AG04450 (cell line): ENCODE measurements around the gene TMEM161B. TPM values are rescaled to one million over a fixed set of nuclear protein-coding genes. Genes with fewer than 3 reads are reported as not detected.
"Not testable (repeated sequence)": the region's sequence is repeated elsewhere in the genome, so short reads cannot be mapped to it uniquely, and the experiment has no call there.

ENCODE experiments used
- CTCF ChIA-PET: fragments of 300-600, 350-600 bp; formaldehyde crosslinking; extraction: SDS; loops from one replicate; lab custom pipeline; 2022; ENCODE audit warnings: antibody characterized with exemption, inconsistent platforms; lab: Charles Lee
- POLR2A ChIA-PET: fragments of 350-600 bp; formaldehyde crosslinking; extraction: SDS; loops from one replicate; lab custom pipeline; 2021; ENCODE audit warnings: antibody characterized with exemption, inconsistent platforms; lab: Yijun Ruan, JAX
- DNase-seq: peaks from one replicate; pipeline ENCODE4 v3.0.0-alpha.2; 2011; ENCODE audit warnings: low read depth, low spot score
- H3K27ac ChIP-seq: one replicate; pipeline ENCODE4 v1.5.1; 2012; ENCODE audit warnings: low read depth, low read length, control low read depth
- H3K27me3 ChIP-seq: one replicate; pipeline ENCODE4 v1.6.0; 2012; ENCODE audit warnings: low read length; ENCODE audit not compliant: control insufficient read depth, insufficient read depth
- H3K4me3 ChIP-seq: 2 replicates; pipeline ENCODE4 v1.5.1; 2011; ENCODE audit warnings: mild to moderate bottlenecking, low read depth, low read length, control low read depth
- H3K9me3 ChIP-seq: 2 replicates; pipeline ENCODE4 v1.5.1; 2012; ENCODE audit warnings: low read length; ENCODE audit not compliant: control insufficient read depth, insufficient read depth
- polyA plus RNA-seq: library from polyadenylated mRNA; depleted of rRNA; stranded (reverse); fragments of >200 nt; gene quantifications from 2 replicates; pipeline ENCODE4 v1.2.3, GENCODE V29; 2011
- TF ChIP-seq, protein P1 (sequence below): IDR thresholded peaks from 2 replicates; pipeline ENCODE4 v1.5.1; 2011; ENCODE audit warnings: low read depth, low read length, control low read depth, inconsistent platforms

Gene TMEM161B
- polyA plus RNA-seq, 1 experiment: 14.4 TPM

DNA sequence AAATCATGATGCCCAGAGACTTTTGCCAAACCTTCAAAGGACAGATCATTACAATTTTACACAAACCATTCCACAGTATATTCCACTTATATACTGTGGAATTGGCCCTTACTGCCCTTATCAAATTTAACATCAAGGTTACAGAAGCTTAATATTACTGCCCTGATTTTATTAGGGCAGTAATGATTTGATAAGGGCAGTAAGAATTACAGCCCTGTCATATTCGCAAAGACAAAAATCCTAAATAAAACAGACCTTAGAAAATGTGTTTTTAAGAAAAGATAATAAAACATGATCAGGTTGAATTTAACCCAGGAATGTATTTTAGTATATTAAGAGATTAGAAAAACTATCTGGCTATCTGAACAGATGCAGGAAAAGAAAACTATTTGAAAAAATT, 7.7 kb upstream of the TMEM161B start:
- no peak overlapping the region for H3K27ac ChIP-seq
- H3K4me3 ChIP-seq: no peak overlapping the region
- H3K9me3 ChIP-seq: no peaks in the 10 kb centered on the region
- H3K27me3 ChIP-seq: no peaks in the 10 kb centered on the region
- no peak for DNase-seq
- ChIA-PET POLR2A (no interaction called here), CTCF (no interaction called here)
- TF ChIP-seq, protein P1, sequence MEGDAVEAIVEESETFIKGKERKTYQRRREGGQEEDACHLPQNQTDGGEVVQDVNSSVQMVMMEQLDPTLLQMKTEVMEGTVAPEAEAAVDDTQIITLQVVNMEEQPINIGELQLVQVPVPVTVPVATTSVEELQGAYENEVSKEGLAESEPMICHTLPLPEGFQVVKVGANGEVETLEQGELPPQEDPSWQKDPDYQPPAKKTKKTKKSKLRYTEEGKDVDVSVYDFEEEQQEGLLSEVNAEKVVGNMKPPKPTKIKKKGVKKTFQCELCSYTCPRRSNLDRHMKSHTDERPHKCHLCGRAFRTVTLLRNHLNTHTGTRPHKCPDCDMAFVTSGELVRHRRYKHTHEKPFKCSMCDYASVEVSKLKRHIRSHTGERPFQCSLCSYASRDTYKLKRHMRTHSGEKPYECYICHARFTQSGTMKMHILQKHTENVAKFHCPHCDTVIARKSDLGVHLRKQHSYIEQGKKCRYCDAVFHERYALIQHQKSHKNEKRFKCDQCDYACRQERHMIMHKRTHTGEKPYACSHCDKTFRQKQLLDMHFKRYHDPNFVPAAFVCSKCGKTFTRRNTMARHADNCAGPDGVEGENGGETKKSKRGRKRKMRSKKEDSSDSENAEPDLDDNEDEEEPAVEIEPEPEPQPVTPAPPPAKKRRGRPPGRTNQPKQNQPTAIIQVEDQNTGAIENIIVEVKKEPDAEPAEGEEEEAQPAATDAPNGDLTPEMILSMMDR: no peak

DNA sequence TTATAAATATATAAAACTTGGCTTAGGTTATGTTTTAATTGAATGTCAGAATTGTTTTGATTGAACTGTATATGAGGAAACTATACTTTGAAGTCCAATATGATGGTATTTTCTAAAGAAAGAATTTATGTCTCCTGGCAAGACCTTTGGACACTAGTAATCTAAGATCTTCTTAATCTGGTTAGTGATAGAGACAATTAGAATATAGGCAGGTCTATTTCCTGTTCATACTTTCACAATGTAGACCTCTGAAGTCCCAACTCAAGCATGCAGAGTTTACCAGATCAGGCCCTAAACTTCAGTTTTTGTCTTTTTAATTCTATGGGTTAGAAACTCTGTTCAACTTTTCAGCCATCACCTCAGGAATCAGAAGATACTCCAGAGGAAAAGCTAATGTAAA, 6.9 kb upstream of the TMEM161B start:
- ChIA-PET CTCF (no interaction called here), POLR2A (no interaction called here)
- Histone ChIP-seq H3K4me3 (no peak overlapping the region), H3K27me3 (no peaks in the 10 kb centered on the region), H3K9me3 (no peaks in the 10 kb centered on the region), H3K27ac (no peak overlapping the region)
- DNase-seq: no peak
- TF ChIP-seq, protein P1: no peak

DNA sequence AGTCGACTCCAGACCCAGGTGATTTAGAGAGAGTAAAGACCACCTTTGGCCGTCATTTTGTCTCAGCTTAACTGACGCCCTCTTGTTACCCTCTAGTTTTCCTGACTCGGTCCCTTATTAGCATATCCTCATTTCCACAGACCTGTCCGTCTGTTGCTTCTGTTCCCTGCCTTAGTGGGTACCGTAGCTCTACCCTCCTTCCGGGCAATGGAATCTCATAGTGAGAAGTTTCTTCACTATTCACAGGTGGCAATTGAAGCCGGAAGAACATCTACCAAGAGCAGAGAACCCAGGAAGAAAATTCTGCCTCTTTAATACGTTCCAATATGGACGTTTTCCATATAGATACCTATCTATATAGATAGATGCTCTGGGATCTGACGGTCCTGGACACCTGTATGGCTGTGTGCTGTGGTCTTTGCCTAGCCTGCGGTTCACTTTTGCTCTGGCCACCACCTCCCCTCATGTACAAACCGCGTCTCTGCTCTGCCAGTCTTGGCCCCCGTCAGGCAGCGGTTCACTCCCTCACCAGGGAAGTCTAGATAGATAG, 652 bp upstream of the TMEM161B start:
- Histone ChIP-seq H3K9me3 (no peaks in the 10 kb centered on the region), H3K27me3 (no peaks in the 10 kb centered on the region), H3K27ac (no peak overlapping the region), H3K4me3 (peak overlapping the region; percentile 71)
- CTCF ChIA-PET: no interaction called here
- POLR2A ChIA-PET: no interaction called here
- TF ChIP-seq, protein P1: no peak
- DNase-seq: no peak

DNA sequence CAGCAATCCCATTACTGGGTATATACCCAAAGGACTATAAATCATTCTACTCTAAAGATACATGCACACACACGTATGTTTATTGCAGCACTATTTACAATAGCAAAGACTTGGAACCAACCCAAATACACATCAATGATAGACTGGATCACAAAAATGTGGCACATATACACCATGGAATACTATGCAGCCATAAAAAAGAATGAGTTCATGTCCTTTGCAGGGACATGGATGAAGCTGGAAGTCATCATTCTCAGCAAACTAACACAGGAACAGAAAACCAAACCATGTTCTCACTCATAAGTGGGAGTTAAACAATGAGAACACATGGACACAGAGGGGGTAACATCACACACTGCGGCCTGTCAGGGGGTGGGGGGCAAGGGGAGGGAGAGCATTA, 4.1 kb downstream of the TMEM161B start:
- CTCF ChIA-PET, DNase-seq, H3K27ac ChIP-seq, H3K9me3 ChIP-seq, H3K4me3 ChIP-seq, POLR2A ChIA-PET, H3K27me3 ChIP-seq: not testable (repeated sequence)

DNA sequence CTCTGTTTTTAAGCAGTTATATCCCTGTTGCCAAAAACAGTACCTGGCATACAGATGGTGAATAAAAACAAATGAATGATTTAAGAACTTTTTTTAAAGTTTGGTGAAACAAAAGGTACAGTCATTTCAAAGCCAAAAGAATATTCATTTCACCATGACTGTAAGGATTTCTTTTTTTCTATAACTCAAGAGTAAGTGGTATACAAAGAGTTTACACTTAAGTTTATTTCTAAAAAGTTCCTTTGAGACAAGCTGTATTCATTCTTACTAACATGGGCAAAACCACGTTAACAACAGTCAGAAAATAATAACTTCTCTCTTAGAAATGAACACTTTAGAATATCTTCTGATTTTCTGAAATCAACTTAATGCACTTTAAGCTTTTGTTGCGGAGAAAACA, 5.3 kb downstream of the TMEM161B start:
- H3K27me3 ChIP-seq: no peaks in the 10 kb centered on the region
- H3K9me3 ChIP-seq: no peaks in the 10 kb centered on the region
- CTCF ChIA-PET: no interaction called here
- DNase-seq: no peak
- H3K4me3 ChIP-seq: no peak overlapping the region
- POLR2A ChIA-PET: no interaction called here
- TF ChIP-seq, protein P1: no peak
- no peak overlapping the region for H3K27ac ChIP-seq

DNA sequence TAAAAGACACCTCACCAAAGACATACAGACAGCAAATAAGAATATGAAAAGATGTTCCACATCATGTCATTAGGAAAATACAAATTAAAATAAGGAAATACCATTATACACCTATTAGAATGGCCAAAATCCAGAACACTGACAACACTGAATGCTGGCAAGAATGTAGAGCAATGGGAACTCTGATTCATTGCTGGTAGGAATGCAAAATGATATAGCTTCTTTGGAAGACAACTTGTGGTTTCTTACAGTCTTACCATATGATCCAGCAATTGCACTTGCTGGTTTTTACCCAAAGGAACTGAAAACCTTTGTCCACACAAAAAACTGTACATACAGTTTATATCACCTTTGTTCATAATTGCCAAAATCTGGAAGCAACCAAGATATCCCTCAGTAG, 6.5 kb downstream of the TMEM161B start:
- POLR2A ChIA-PET: no interaction called here
- TF ChIP-seq, protein P1: no peak
- no peak for DNase-seq

More for the DNA sequence above, 6.5 kb downstream of the TMEM161B start:
- H3K4me3 ChIP-seq: no peak overlapping the region
- CTCF ChIA-PET: no interaction called here
- H3K27me3 ChIP-seq: no peaks in the 10 kb centered on the region
- no peaks in the 10 kb centered on the region for H3K9me3 ChIP-seq
- no peak overlapping the region for H3K27ac ChIP-seq
